GM12875 (cell line): ENCODE data around the gene SPEN.

ENCODE experiments used
- H3K4me3 ChIP-seq: one replicate; pipeline ENCODE4 v1.5.1; 2011; ENCODE audit warnings: low read depth, low read length, control low read depth
- CTCF ChIP-seq: IDR thresholded peaks from 2 replicates; pipeline ENCODE4 v1.5.1; 2011; ENCODE audit warnings: low read depth, mild to moderate bottlenecking, control low read depth, inconsistent platforms, low read length, moderate library complexity, borderline replicate concordance; ENCODE audit not compliant: insufficient read depth

The SPEN gene

GRCh38 chr1:15963363-15963967, 116.0 kb downstream of the SPEN start:
- H3K4me3 ChIP-seq = no peak overlapping the region
- TF ChIP-seq CTCF = no peak

GRCh38 chr1:15963968-15964648, 116.6 kb downstream of the SPEN start:
- no peak overlapping the region for H3K4me3 ChIP-seq
- no peak for TF ChIP-seq CTCF

GRCh38 chr1:15965228-15965767, 117.8 kb downstream of the SPEN start:
- H3K4me3 ChIP-seq = no peak overlapping the region

GRCh38 chr1:15966081-15966955, 118.8 kb downstream of the SPEN start:
- TF ChIP-seq CTCF = no peak
- H3K4me3 ChIP-seq = no peak overlapping the region

More at GRCh38 chr1:15965228-15965767, 117.8 kb downstream of the SPEN start:
- no peak for TF ChIP-seq CTCF

- no peak overlapping the region for H3K4me3 ChIP-seq
- TF ChIP-seq CTCF = no peak
These were observed 119.4 kb downstream of the SPEN start for GRCh38 chr1:15966956-15967344.

GRCh38 chr1:15968172-15968571, 120.7 kb downstream of the SPEN start:
- H3K4me3 ChIP-seq = no peak overlapping the region
- TF ChIP-seq CTCF = no peak
